Stimulated activated naive CD8-positive, alpha-beta T cell treated with anti-CD3 and anti-CD28 coated beads, Interleukin-15, Interleukin-2, amounts not matched to agents 100 ng/mL and 50 ng/mL, for 24 hours (primary cell): ENCODE results near the gene SFRP4.
"Not testable (repeated sequence)": the region's sequence is repeated elsewhere in the genome, so short reads cannot be mapped to it uniquely, and the experiment has no call there.

Experiments
- H3K27ac Mint-ChIP-seq: one replicate; pipeline ENCODE4 v1.8.0; 2021; ENCODE audit warnings: mild to moderate bottlenecking, mixed read lengths
- H3K27me3 Mint-ChIP-seq: one replicate; pipeline ENCODE4 v1.8.0; 2021; ENCODE audit warnings: mixed read lengths
- H3K36me3 Mint-ChIP-seq: one replicate; pipeline ENCODE4 v1.8.0; 2021; ENCODE audit warnings: low read depth, mixed read lengths
- H3K4me1 Mint-ChIP-seq: one replicate; pipeline ENCODE4 v1.8.0; 2021; ENCODE audit warnings: low read depth, mixed read lengths
- H3K4me3 Mint-ChIP-seq: one replicate; pipeline ENCODE4 v1.8.0; 2021; ENCODE audit warnings: mild to moderate bottlenecking, mixed read lengths
- H3K9me3 Mint-ChIP-seq: one replicate; pipeline ENCODE4 v1.8.0; 2021; ENCODE audit warnings: mixed read lengths

SFRP4 gene

DNA sequence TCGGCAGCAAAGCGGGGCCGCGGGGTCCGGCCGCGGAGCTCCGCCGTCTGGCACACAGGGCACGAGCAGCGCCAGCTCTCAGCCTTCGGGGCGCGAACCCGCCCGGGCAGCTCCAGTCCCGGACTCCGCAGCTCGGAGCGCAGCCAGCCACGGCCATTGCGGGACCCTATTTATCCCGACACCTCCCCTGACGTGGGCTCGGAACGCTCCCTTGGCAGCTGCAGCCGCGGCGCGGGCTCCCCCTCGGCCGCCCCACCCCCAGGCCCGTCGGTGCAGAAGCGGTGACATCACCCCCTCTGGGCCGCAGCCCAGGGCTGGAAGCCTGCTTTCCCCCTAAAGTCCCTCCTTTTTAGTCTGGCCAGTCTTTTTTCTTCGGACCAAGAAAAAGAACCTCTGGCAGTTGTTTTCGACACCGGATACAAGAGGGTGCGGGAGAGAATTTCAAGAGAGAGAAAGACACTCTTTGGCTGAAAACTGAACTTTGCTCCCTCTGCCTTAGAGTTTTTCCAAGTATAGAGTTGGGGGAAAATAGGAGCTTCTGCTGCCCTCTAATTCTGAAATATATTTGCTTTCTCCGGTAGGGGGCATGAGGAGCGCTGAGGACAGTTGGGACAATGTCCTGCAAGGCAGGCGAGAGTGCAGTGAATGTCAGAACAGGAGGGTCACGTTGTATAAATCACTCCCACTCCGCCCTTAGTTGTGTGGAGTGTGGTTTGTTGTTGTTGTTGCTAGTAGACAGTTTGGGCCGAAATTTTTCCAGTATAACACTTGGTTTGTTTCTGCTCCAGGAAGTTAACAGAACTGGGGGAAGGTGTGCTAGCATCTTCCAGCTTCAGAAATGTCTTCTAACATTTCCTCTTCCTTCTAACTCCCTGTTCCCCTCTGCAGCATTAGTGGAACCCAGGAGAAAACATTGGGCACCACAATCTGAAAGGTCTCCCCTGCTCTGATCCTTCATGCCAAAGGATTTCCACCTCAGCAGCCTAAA lies at the start of gene SFRP4:
Gene SFRP4 (minus strand): TSS at position 145 of the 988 bp plus-strand sequence. CDS start 280 bp downstream, outside the sequence.
- H3K9me3 Mint-ChIP-seq: no peaks in the 10 kb centered on the region
- no peak within 1 kb of the TSS for H3K27ac Mint-ChIP-seq
- H3K27me3 Mint-ChIP-seq: peaks cover 75% of the 10 kb centered on the region
- H3K4me3 Mint-ChIP-seq: peak within 1 kb of the TSS; percentile 68
- peaks cover 27% of the 10 kb centered on the region for H3K4me1 Mint-ChIP-seq
- no peaks in the 10 kb centered on the region for H3K36me3 Mint-ChIP-seq

DNA sequence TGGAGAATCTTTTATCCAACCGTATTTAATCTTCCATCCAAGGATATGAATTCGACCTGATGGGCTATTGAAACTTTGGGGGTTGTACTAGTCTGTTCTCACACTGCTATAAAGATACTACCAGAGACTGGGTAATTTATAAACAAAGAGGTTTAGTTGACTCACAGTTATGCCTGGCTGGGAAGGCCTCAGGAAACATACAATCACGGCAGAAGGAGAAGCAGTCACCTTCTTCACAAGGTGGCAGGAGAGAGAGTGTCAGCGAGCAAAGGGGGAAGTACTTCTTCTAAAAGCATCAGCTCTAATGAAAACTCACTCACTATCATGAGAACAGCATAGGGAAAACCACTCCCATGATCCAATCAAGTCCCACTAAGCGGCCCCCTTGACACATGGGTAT lies 47.6 kb upstream of the SFRP4 start:
- H3K4me3 Mint-ChIP-seq: no peak overlapping the region
- H3K4me1 Mint-ChIP-seq: no peaks in the 10 kb centered on the region
- H3K9me3 Mint-ChIP-seq: no peaks in the 10 kb centered on the region
- no peak overlapping the region for H3K27ac Mint-ChIP-seq
- no peaks in the 10 kb centered on the region for H3K27me3 Mint-ChIP-seq
- H3K36me3 Mint-ChIP-seq: no peaks in the 10 kb centered on the region

DNA sequence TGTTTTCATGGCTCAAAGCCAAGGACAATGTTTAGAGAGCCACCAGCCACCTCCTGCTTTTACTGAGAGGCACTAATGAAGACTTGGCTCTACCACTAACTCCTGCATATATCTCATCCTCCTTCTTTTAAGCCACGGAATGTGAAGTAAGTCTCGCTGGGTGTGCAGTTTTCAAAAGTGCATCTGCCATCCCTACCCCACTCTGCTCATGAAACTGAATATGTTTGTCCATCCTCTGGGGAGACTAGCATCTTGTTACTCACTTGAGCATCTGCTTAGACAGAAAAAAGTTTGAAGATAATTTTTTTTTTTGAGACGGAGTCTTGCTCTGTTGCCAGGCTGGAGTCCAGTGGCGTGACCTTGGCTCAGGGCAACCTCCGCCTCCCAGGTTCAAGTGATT lies 44.6 kb upstream of the SFRP4 start:
- no peaks in the 10 kb centered on the region for H3K9me3 Mint-ChIP-seq
- no peaks in the 10 kb centered on the region for H3K4me1 Mint-ChIP-seq
- H3K27me3 Mint-ChIP-seq: peaks cover 4% of the 10 kb centered on the region
- H3K36me3 Mint-ChIP-seq: no peaks in the 10 kb centered on the region
- H3K27ac Mint-ChIP-seq: no peak overlapping the region
- no peak overlapping the region for H3K4me3 Mint-ChIP-seq

DNA sequence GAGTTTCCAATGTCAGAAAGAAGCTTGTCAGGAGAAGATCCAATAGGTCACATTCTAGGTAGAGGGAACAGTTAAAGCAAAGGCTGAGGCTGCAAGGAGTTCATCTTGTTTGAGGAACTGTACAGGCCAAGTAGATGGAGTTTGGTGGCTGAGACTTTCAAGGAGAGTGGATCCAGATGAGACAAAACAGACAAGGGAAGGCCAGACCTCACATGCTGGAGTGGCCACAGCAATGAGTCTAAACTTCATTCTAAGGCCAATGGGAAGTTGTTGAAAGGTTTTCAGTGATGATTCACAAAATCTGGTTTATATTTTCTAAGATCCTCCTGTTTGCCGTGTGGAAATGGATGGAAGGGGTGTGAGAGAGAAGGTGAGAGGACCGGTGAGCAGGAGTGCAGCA lies 43.9 kb upstream of the SFRP4 start:
- Mint-ChIP-seq H3K4me1 (no peaks in the 10 kb centered on the region), H3K27me3 (peaks cover 4% of the 10 kb centered on the region), H3K36me3 (no peaks in the 10 kb centered on the region), H3K9me3 (no peaks in the 10 kb centered on the region), H3K4me3 (no peak overlapping the region), H3K27ac (no peak overlapping the region)

DNA sequence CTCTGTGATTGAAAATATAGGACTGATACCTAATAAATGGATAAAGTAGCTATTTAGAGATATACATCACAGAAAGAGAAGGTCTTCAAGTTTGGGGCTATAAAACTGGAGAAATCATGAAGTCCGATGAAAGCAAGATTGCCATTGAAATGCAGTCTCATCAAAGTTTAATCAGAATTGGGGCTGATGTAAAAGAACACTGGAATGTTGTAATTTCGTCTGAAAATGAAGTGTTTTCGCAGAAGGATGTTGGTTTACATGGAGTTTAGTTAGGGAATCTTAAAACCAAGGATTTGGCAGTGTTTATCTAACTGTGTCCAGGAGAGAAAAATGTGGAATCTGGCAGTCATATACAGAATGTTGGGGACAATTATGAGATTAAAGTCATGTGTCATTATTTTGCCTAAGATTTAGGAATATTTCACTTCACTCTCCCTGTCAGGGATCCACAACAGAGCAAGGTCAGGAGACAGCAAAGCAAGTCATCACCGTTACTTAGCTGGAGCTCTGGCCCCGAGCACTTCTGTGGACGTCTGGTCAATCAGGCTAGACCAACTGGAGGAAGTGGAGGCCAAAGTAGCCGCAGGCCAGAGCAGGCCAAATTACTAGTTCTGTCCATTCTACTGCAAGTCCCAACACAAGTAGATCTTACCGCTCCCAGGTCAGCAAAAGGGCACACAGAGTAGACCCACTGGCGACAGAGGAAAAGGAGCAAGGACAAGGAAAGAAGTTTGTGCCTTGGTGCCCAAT lies 40.8 kb upstream of the SFRP4 start:
- no peaks in the 10 kb centered on the region for H3K9me3 Mint-ChIP-seq
- H3K36me3 Mint-ChIP-seq: no peaks in the 10 kb centered on the region
- H3K27ac Mint-ChIP-seq: no peak overlapping the region
- no peak overlapping the region for H3K4me3 Mint-ChIP-seq
- no peaks in the 10 kb centered on the region for H3K4me1 Mint-ChIP-seq
- H3K27me3 Mint-ChIP-seq: peaks cover 4% of the 10 kb centered on the region

DNA sequence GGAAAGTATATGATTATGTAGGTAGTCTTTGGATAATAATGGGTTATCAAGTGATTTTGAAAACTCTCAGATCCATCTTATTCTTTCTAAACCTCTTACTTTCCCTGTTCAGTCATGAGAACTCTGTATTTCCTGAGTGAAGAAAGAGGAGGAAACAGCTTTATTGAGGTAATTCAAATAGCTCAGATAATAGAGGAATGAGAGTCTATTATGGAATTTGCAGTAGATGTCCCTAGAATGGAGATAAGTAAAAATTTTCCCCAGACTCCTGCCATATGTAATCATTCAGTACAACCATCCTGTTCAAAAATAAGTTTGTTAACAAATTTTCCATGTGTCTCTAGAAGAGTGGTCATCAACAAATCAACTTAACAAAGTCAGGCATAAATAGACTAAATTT lies 40.2 kb upstream of the SFRP4 start:
- H3K27me3 Mint-ChIP-seq: peaks cover 4% of the 10 kb centered on the region
- no peak overlapping the region for H3K4me3 Mint-ChIP-seq
- no peaks in the 10 kb centered on the region for H3K36me3 Mint-ChIP-seq
- no peaks in the 10 kb centered on the region for H3K9me3 Mint-ChIP-seq
- no peak overlapping the region for H3K27ac Mint-ChIP-seq
- H3K4me1 Mint-ChIP-seq: no peaks in the 10 kb centered on the region

DNA sequence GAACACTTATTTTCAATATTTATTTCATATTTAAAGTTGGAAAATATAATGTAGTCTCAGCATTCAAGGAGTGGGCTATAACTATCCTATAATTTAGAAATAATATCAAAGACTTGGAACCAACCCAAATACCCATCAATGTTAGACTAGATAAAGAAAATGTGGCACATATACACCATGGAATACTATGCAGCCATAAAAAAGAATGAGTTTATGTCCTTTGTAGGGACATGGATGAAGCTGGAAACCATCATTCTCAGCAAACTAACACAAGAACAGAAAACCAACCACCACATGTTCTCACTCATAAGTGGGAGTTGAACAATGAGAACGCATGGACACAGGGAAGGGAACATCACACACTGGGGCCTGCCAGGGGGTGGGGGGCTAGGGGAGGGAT lies 37.6 kb upstream of the SFRP4 start:
- not testable (repeated sequence) for H3K36me3 Mint-ChIP-seq, H3K9me3 Mint-ChIP-seq, H3K27me3 Mint-ChIP-seq, H3K4me3 Mint-ChIP-seq, H3K4me1 Mint-ChIP-seq, H3K27ac Mint-ChIP-seq

DNA sequence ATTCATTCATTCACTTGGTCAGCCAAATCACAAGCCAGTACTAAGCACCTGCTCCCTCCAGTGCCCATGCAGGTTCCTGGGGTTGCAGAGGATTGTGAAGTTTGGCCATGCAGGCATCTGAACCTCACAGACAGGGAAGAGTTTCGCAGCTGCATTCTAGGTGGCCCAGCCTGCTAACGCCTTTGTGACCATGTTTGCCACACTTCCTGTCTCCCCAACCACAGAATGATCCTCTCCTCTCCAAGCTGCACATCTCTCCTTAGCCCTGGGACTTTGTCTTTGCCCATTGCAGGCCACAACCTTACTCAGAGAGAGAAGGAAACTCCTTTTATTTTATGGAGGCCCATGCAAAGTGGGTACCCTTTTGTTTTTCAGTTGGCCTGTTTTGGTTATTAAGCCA lies 35.6 kb upstream of the SFRP4 start:
- Mint-ChIP-seq H3K27ac (no peak overlapping the region), H3K4me3 (no peak overlapping the region), H3K36me3 (no peaks in the 10 kb centered on the region), H3K27me3 (peaks cover 2% of the 10 kb centered on the region), H3K9me3 (no peaks in the 10 kb centered on the region), H3K4me1 (no peaks in the 10 kb centered on the region)

DNA sequence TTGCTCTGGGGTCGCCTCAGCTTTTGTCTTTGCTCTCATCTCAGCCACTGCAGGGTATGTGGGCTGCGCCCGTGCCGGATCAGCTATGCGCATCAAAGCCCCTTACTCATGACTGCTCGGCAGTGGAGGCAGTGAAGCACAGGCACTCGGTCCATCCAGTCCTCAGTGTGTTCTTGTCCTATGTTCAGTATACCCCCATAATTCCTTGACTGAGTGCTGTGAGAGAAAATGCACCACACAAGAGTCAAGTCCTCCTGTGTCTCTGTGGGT lies 31.3 kb upstream of the SFRP4 start:
- no peak overlapping the region for H3K27ac Mint-ChIP-seq
- no peaks in the 10 kb centered on the region for H3K9me3 Mint-ChIP-seq
- no peak overlapping the region for H3K4me3 Mint-ChIP-seq
- H3K4me1 Mint-ChIP-seq: no peaks in the 10 kb centered on the region
- H3K27me3 Mint-ChIP-seq: no peaks in the 10 kb centered on the region
- H3K36me3 Mint-ChIP-seq: no peaks in the 10 kb centered on the region

DNA sequence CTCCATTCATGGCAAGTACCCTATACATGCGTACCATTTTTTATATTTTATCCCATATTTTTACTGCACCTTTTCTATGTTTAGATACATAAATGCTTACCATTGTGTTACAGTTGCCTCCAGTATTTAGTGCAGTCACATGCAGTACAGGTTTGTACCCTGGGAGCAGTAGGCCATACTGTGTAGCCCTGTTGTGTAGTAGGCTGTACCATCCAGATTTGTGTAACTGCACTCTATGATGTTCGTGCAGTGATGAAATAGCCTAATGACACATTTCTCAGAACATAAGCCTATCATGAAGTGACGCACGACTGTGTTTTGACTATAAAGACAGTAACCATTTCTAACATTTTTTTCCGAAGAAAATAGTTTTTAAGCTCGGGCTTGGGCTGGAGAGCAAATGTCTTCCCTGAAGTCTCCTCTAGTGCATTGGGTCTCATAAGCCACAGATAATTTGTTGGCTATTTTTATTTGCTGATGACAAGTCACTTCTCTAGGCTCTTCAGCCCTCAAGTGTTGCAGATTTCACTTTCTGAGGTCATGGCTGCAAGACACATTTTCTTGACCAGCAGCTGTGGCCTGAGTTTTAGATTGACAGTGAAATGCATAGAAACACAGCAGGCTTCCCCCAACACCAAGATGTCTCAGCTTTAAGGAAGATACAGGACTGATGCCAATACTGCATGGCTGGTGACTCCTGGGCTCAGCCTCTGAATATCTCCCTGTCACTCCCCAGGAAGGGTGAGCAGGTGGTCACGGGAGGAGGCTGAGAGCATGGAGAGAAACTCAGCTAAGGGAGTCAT lies 30.7 kb upstream of the SFRP4 start:
- Mint-ChIP-seq H3K9me3 (no peaks in the 10 kb centered on the region), H3K27ac (no peak overlapping the region), H3K4me1 (no peaks in the 10 kb centered on the region), H3K27me3 (no peaks in the 10 kb centered on the region), H3K4me3 (no peak overlapping the region), H3K36me3 (no peaks in the 10 kb centered on the region)

DNA sequence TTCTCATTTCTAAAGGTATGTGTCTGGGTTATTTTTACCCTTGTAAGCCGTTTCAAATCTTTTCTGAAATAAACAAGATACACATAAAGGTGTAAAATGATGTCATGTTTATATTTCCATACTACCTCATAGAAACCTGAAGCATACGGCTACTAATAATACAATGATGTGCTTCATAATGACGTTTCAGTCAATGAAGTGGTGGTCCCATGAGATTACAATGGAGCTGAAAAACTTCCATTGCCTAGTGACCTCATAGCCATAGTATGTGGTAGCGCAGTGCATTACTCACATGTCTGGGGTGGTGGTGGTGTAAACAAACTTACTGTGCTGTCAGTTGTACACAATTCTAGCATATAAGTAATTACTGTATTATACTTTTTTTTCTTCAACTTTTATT lies 28.7 kb upstream of the SFRP4 start:
- Mint-ChIP-seq H3K36me3 (no peaks in the 10 kb centered on the region), H3K9me3 (no peaks in the 10 kb centered on the region), H3K27ac (no peak overlapping the region)

DNA sequence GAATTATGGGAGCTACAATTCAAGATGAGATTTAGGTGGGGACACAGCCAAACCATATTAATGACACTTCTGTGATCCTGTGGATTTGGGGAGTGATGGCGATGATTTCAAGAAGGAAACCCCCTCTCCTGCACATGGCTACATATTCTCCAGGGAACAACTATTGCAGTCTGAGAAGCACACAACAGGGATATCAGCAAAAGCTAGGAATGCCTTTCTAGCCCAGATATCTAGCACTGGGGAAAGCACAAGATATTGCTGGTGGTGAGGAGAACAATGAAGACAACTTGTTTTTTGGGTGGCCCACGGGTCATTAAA lies 28.1 kb upstream of the SFRP4 start:
- H3K27ac Mint-ChIP-seq: no peak overlapping the region
- H3K27me3 Mint-ChIP-seq: no peaks in the 10 kb centered on the region
- H3K4me3 Mint-ChIP-seq: no peak overlapping the region
- H3K36me3 Mint-ChIP-seq: no peaks in the 10 kb centered on the region
- no peaks in the 10 kb centered on the region for H3K9me3 Mint-ChIP-seq
- H3K4me1 Mint-ChIP-seq: no peaks in the 10 kb centered on the region

More for the DNA sequence above, 28.7 kb upstream of the SFRP4 start:
- Mint-ChIP-seq H3K4me1 (no peaks in the 10 kb centered on the region), H3K4me3 (no peak overlapping the region), H3K27me3 (no peaks in the 10 kb centered on the region)

DNA sequence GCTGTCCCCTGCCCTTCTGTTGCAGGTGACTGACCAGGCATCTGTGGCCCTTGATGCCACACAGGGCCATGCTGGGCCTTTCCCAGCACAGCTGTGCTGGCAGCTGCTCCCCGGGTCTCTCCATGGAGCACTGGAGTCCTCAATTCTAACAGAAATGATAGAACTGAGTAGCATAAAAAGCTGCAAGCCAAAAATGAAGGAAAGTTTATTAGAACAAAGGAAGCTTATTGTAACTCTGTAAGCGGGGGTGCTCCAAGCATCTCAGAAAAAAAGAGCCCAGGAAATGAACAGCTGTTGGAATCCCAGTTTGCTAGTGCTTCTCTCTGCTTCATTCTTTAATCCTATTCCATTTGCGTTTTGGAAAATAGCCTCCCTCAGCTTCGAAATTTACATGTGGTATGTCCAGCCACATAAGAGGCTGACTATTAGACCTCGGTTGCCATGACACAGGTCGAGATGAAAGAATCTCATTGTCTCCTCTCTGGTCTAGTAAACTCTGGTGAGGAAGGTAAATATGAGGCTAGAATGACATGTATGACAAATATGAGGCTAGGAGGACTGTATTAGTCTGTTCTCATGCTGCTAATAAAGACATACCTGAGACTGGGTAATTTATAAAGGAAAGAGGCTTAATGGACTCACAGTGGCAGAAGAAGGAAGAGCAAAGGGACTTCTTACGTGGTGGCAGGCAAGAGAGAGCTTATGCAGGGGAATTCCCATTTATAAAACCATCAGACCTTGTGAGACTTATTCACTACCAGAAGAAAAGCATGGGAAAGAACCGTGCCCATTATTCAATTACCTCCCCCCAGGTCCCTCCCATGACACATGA lies 27.5 kb upstream of the SFRP4 start:
- Mint-ChIP-seq H3K4me1 (no peaks in the 10 kb centered on the region), H3K9me3 (no peaks in the 10 kb centered on the region), H3K36me3 (no peaks in the 10 kb centered on the region), H3K27ac (no peak overlapping the region), H3K27me3 (no peaks in the 10 kb centered on the region), H3K4me3 (no peak overlapping the region)

DNA sequence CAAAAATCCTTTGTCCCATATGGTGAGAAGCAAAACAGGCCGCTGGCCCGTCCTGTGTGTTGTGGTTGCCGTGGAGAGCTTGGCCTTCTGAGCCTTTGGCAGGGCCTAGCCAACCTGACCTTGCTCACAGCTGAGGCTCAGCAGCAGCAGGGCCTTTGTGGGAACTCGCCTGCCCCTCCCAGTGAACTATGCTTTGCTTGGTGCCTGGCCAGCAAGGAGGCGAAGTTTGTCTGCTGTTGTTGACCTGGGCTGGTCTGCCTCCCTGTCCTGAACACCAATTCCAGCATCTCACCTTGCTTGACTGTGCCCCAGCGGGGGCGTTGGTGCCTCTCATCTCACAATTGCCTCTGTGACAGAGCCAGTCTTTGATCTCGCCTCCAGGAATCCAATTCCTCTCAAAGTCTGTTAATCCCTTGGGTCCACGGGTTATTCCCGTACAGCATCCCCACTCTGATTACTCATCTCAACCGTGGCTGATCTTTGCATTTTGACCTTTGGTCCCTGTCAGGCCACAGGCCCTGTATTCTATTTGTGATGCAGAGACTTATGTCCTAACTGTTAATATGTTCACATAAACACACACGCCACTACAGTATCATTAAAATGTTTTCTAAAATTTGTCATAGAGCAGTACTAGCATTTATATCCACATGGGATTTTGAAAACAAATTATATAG lies 26.5 kb upstream of the SFRP4 start:
- H3K27me3 Mint-ChIP-seq: no peaks in the 10 kb centered on the region
- no peaks in the 10 kb centered on the region for H3K36me3 Mint-ChIP-seq
- no peak overlapping the region for H3K27ac Mint-ChIP-seq
- H3K4me3 Mint-ChIP-seq: no peak overlapping the region
- H3K9me3 Mint-ChIP-seq: no peaks in the 10 kb centered on the region
- no peaks in the 10 kb centered on the region for H3K4me1 Mint-ChIP-seq
